Immature natural killer cell (primary cell): ENCODE results near the gene KLRB1. TPM values are rescaled to one million over a fixed set of nuclear protein-coding genes. Genes with fewer than 3 reads are reported as not detected.
A peak's percentile ranks its signal among the peaks of the same experiment; 100 is the strongest.
"Not testable (repeated sequence)": the region's sequence is repeated elsewhere in the genome, so short reads cannot be mapped to it uniquely, and the experiment has no call there.

Experiments
- DNase-seq, 3 donors: peaks; one replicate each; pipeline ENCODE4 v3.0.0; 2022; ENCODE audit warnings: mixed read lengths in 1 of 3
- H3K27ac Mint-ChIP-seq, 6 donors: one replicate each; pipeline ENCODE4 v1.8.0; 2020; ENCODE audit warnings: mixed read lengths in 6 of 6, mild to moderate bottlenecking in 5 of 6, inconsistent platforms in 4 of 6, moderate library complexity in 3 of 6
- H3K27me3 Mint-ChIP-seq, 3 donors: one replicate each; pipeline ENCODE4 v1.8.0; 2020 to 2021; ENCODE audit warnings: low read depth in 3 of 3, mild to moderate bottlenecking in 3 of 3, mixed read lengths in 3 of 3, moderate library complexity in 3 of 3, inconsistent platforms in 1 of 3
- H3K36me3 Mint-ChIP-seq, 3 donors: one replicate each; pipeline ENCODE4 v1.8.0; 2020; ENCODE audit warnings: mixed read lengths in 3 of 3, inconsistent platforms in 2 of 3, mild to moderate bottlenecking in 2 of 3
- H3K4me1 Mint-ChIP-seq, 2 donors: one replicate each; pipeline ENCODE4 v1.8.0; 2020; ENCODE audit warnings: inconsistent platforms in 2 of 2, mild to moderate bottlenecking in 2 of 2, mixed read lengths in 2 of 2, moderate library complexity in 1 of 2
- H3K4me3 Mint-ChIP-seq, 5 donors: one replicate each; pipeline ENCODE4 v1.8.0; 2020; ENCODE audit warnings: mild to moderate bottlenecking in 5 of 5, mixed read lengths in 5 of 5, inconsistent platforms in 3 of 5, moderate library complexity in 3 of 5
- H3K9me3 Mint-ChIP-seq, 6 donors: one replicate each; pipeline ENCODE4 v1.8.0; 2020; ENCODE audit warnings: mild to moderate bottlenecking in 6 of 6, mixed read lengths in 6 of 6, inconsistent platforms in 4 of 6, moderate library complexity in 3 of 6
- polyA plus RNA-seq, 3 donors: library from polyadenylated mRNA; unstranded; fragments of 300-500 nt; fragmentation: Illumina TruSeq; gene quantifications; one replicate each; pipeline ENCODE4 v1.2.3, GENCODE V29; 2021

The KLRB1 gene
- polyA plus RNA-seq, result 100 to 1,000 TPM; 303 to 351 (median 347) TPM

DNA sequence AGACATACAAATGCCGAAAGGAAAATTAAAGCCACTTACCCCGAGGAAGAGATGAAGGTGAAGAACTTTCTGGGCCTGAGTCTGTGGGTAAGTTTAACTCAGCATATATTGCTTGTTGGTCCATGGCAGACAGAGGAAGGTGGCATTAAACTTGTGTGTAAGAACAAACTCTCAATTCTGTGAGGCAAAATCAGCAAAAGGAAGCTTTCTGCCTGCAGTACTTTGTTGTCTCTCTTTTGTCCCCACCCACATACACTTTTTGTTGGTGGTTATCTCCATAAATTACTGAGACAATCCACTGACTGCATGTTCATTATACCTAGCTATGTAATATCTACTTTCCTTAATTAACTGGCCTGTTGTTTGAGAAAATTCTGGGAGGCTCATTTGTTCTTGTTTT is at the start of gene KLRB1:
TSS of gene KLRB1 (minus strand) at position 201 of the 400 bp plus-strand sequence. CDS start at position 124, 77 bp downstream.
- Mint-ChIP-seq H3K27ac (peak within 1 kb of the TSS; percentile 83 to 99 (median 98)), H3K9me3 (peaks cover 0 to 12% (median 2%) of the 10 kb centered on the region in 6 donors), H3K4me1 (peaks cover 70 to 92% of the 10 kb centered on the region in 2 donors), H3K4me3 (peak within 1 kb of the TSS; percentile 94 to 98 (median 97)), H3K27me3 (peaks cover 0 to 3% (median 1%) of the 10 kb centered on the region in 3 donors), H3K36me3 (peaks cover 3 to 23% (median 17%) of the 10 kb centered on the region in 3 donors)
- peak in 1 of 3 donors; percentile 15 for DNase-seq

DNA sequence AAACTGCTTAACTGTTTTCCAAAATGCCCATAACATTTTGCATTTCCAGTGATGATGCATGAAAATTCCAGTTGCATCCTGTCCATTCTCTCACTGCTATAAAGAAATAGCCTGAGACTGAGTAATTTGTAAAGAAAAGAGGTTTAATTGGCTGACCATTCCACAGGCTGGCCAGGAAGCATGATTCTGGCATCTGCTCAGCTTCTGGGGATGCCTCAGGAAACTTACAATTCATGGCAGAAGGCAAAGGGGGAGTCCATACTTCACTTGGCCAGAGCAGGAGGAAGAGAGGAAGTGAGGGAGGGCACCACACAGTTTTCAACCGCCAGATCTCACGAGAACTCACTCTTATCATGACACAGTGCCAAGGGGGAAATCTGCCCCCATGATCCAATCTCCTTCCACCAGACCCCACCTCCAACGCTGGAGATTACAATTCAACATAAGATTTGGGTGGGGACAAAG is 43.6 kb upstream of the KLRB1 start:
- peak; percentile 42 to 49 (median 48) for DNase-seq
- Mint-ChIP-seq H3K4me1 (peaks cover 64 to 74% of the 10 kb centered on the region in 2 donors), H3K36me3 (peaks cover 49 to 60% (median 55%) of the 10 kb centered on the region in 3 donors), H3K9me3 (peaks cover 0 to 5% (median under 1%) of the 10 kb centered on the region in 6 donors), H3K4me3 (peak overlapping the region; percentile 97 to 100 (median 99)), H3K27ac (peak overlapping the region; percentile 97 to 100 (median 97)), H3K27me3 (peaks cover 30 to 45% (median 42%) of the 10 kb centered on the region in 3 donors)

DNA sequence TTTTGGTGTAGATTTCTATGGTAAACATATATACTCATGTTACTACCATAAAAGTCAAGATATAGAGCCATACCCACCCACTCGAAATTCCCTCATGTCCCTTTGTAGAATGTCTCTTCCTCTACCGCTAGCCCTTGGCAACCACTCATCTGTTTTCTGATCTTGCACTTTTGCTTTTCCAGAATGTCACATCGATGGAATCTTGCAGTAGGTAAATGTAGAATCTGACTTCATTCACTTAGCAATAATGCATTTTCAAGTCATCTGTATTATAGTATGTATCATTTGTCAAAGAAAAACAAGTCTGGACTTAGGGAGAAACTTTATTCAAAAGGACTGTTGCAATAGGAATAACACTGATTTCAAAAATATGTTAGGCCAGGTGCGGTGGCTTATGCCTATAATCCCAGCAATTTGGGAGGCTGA is 42.4 kb upstream of the KLRB1 start:
- peak overlapping the region; percentile 97 to 100 (median 97) for H3K27ac Mint-ChIP-seq
- H3K9me3 Mint-ChIP-seq, result peaks cover 0 to 7% (median 2%) of the 10 kb centered on the region in 6 donors
- peaks cover 30 to 45% (median 42%) of the 10 kb centered on the region in 3 donors for H3K27me3 Mint-ChIP-seq
- peak overlapping the region; percentile 97 to 100 (median 99) for H3K4me3 Mint-ChIP-seq
- peaks cover 44 to 52% (median 51%) of the 10 kb centered on the region in 3 donors for H3K36me3 Mint-ChIP-seq
- peaks cover 64 to 74% of the 10 kb centered on the region in 2 donors for H3K4me1 Mint-ChIP-seq
- DNase-seq, result no peak

DNA sequence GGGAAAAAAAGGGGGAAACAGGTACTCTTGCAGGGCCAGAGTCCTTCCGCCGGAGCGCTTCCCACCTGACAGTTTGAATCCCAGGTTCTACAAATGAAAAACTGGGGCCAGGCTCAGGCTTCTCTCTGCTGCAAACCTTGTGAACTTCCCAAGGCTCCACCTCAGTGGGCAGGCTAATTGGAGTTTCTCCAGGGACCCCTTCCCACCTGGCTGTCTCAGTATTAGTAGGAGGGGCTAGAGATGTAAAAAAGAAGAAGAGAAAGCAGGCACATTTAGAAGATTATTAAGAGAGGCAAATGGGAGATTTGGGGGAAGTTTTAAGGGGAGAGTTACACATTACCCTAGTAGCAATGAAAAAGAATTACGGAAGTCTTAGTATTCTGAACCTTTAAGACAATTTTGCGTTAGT is 41.8 kb upstream of the KLRB1 start:
- Mint-ChIP-seq H3K36me3 (peaks cover 42 to 47% (median 47%) of the 10 kb centered on the region in 3 donors), H3K27me3 (peaks cover 30 to 45% (median 42%) of the 10 kb centered on the region in 3 donors), H3K4me3 (peak overlapping the region; percentile 97 to 100 (median 99)), H3K9me3 (peaks cover 0 to 9% (median 2%) of the 10 kb centered on the region in 6 donors), H3K4me1 (peaks cover 64 to 74% of the 10 kb centered on the region in 2 donors), H3K27ac (peak overlapping the region; percentile 97 to 100 (median 97))
- DNase-seq, result peak in 2 of 3 donors; percentile 25 to 27

DNA sequence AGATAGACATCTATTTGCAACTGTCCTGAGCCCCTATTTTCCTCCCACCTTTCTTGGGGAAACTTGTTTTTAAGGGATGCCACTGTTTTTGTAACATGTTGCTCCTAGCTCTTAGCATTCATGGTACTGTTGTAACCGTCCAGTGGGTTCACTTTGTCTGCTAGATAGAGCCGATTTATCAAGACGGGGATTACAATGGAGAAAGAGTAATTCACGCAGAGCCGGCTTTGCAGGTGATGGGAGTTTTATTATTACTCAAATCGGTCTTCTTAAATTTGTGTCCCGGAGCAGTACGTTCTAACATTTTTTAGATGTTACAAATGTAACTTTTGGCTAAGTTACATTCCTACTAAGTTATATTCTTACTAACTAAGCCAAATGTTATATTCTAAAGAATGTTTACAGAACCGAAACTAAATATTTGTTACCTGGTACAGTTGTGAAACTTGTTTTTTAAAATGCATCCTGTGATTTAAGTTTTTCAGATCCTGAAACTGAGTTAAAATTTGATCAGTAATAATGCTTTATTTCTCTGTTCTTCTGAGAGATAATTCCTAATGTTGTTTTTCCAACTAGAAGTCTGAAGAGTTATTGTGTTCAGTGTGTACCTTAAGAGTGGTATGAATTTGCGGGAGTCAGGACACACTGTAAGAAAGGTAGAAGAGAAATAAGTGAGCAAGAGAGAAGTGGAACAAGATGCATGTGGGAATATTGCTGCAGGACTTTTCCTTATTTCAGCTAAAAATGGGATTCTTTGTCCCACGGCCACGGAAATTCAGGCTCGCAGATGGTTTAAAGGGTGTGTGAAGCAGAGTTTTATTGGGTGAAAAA is 41.2 kb upstream of the KLRB1 start:
- peaks cover 0 to 9% (median 2%) of the 10 kb centered on the region in 6 donors for H3K9me3 Mint-ChIP-seq
- DNase-seq, result no peak

DNA sequence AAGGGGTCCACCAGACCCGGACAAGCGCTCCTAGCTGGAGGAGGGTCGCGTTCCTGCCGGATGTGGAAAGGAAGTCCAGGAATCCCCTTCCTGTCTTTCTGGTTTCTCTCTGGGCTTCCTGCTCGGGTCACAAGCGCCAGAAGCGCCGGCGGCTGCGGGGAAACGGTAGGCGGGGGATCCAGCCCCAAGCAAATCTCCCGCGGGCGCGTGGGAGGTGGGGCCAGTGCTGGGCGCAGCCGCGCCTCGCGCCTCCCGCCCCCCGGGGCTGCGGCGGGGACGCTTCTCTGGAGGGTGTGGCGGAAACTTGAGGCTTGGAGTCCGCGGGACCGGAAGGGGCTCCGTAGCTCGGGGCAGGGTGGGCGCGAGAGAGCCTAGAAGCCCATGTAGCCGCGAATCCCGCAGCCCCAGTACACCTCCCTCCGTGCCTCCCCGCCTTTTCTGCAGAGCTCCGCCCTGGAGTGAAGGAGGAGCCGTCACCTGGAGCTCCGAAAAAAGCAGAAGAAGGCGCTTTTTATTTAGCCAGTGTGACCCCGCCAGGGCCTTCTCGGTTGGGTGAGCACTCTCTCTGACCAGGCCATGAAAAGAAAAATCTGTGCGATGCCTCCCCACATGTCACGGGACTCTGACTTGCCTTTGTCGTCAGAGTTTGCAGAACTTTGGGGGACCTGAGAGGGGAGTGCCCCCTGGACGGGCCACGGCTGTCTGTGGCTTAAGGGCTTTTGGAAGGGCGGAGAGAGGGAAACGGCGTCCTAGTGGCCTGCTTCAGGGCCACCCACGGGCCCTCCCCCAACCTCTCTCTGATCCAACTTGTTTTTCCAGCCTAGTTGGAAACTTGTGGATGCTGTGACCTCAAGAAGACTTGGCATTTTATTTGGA is 40.3 kb upstream of the KLRB1 start:
- Mint-ChIP-seq H3K4me3 (peak overlapping the region; percentile 97 to 100 (median 99)), H3K36me3 (peaks cover 32 to 35% (median 35%) of the 10 kb centered on the region in 3 donors), H3K4me1 (peaks cover 63 to 74% of the 10 kb centered on the region in 2 donors), H3K27me3 (peaks cover 30 to 43% (median 42%) of the 10 kb centered on the region in 3 donors), H3K9me3 (peaks cover 0 to 9% (median 2%) of the 10 kb centered on the region in 6 donors), H3K27ac (peak overlapping the region; percentile 97 to 100 (median 97))
- DNase-seq, result peak; percentile 98

More for the DNA sequence above, 41.2 kb upstream of the KLRB1 start:
- Mint-ChIP-seq H3K4me1 (peaks cover 63 to 74% of the 10 kb centered on the region in 2 donors), H3K4me3 (peak overlapping the region; percentile 97 to 100 (median 99)), H3K36me3 (peaks cover 40 to 43% (median 43%) of the 10 kb centered on the region in 3 donors), H3K27me3 (peaks cover 30 to 43% (median 42%) of the 10 kb centered on the region in 3 donors), H3K27ac (peak overlapping the region; percentile 97 to 100 (median 97))

DNA sequence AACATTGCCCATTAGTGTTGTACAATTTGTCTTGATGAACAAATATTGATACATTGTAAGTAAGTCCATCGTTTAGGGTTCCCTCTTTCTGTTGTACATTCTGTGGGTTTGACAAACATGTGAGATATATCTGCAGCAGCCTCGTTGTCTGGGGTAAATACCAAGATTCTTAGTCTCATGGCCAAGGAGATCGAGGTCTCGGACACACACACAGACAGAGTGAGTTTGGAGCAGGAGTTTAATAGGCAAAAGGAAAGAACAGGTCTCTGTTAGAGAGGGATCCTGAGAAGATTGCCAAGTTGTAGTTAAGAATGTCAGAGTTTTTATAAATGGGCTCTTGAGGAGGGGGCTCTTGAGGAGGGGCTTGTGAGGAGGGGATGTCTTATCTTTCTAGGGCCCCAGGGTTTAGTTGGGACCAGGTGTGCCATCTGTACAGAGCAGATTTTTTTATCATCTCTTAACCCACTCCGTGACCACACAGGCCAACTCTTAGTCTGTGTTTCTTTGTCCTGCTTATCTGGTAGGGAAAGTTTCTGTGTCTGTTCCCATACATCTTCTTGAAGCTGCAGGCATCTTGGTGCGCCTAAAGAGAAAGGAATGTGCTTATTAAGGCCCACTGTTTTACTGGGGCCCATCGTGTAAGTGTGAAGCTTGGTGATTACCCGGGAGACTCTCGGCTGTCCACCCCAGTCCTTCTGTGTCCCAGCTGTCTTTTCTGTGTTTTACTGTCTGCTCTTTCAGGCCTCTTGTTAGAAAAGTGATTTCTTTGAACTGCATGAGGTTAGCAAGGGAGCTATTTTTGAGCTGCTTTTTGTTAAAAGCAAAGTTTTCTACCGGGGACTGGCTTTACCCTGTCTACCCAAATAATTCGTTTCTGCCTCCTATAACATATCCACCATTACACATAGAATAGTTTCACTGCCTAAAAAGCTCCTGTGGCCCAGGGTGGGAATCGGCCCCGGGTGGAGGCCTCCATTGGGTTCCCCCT is 39.4 kb upstream of the KLRB1 start:
- peaks cover 30 to 49% (median 45%) of the 10 kb centered on the region in 3 donors for H3K27me3 Mint-ChIP-seq
- peak overlapping the region; percentile 97 to 100 (median 97) for H3K27ac Mint-ChIP-seq
- peaks cover 0 to 9% (median 2%) of the 10 kb centered on the region in 6 donors for H3K9me3 Mint-ChIP-seq
- H3K4me1 Mint-ChIP-seq, result peaks cover 65 to 74% of the 10 kb centered on the region in 2 donors
- H3K4me3 Mint-ChIP-seq, result peak overlapping the region; percentile 97 to 100 (median 99)
- H3K36me3 Mint-ChIP-seq, result peaks cover 30 to 33% (median 32%) of the 10 kb centered on the region in 3 donors
- DNase-seq, result peak; percentile 14 to 31 (median 21)

DNA sequence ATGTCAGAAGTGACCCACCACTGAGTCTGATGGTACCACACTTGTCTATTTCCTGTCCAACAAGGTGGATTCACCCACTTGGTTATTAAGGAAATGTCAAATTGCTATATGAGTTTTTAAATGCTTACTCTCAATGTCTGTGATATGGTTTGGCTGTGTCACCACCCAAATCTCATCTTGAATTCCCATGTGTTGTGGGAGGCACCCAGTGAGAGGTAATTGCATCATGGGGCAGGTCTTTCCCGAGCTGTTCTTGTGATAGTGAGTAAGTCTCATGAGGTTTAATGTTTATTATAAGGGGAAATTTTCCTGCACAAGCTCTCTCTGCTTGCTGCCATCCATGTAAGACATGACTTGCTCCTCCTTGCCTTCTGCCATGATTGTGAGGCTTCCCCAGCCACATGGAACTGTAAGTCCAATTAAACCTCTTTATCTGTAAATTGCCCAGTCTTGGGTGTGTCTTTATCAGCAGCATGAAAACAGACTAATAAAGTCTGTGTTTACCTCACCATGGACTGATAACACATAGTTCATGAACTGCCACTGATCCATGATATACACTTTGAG is 37.4 kb upstream of the KLRB1 start:
- peaks cover 57 to 73% of the 10 kb centered on the region in 2 donors for H3K4me1 Mint-ChIP-seq
- H3K36me3 Mint-ChIP-seq, result peaks cover 22 to 28% (median 24%) of the 10 kb centered on the region in 3 donors
- peaks cover 21 to 35% (median 34%) of the 10 kb centered on the region in 3 donors for H3K27me3 Mint-ChIP-seq
- H3K27ac Mint-ChIP-seq, result peak overlapping the region; percentile 92 to 97 (median 94)
- peak overlapping the region; percentile 89 to 97 (median 94) for H3K4me3 Mint-ChIP-seq
- peak; percentile 31 to 38 (median 31) for DNase-seq
- H3K9me3 Mint-ChIP-seq, result not testable (repeated sequence)

DNA sequence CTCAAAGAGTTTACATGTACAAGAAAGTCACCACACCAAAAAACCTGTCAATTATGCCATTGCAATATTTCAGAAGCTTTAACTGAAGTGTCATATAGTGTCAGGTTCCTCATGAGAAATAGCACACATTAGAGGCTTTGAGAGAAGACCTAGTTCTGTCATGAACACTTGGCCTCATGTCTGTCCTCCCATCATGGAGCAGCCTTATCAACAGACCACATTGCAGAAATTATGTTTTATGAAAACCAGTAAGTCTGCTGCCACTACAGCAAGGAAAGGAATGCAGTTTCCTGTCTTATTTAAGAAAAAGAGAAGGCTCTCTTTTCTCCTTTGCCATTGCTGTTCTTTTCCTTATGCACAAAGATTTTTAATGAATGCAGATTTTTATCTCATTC is 35.5 kb upstream of the KLRB1 start:
- Mint-ChIP-seq H3K27me3 (peaks cover 7 to 17% (median 17%) of the 10 kb centered on the region in 3 donors), H3K4me3 (peak overlapping the region; percentile 89 to 97 (median 94)), H3K9me3 (peaks cover 0 to 4% (median under 1%) of the 10 kb centered on the region in 6 donors), H3K4me1 (peaks cover 61 to 83% of the 10 kb centered on the region in 2 donors), H3K36me3 (peaks cover 6 to 26% (median 6%) of the 10 kb centered on the region in 3 donors), H3K27ac (peak overlapping the region; percentile 92 to 97 (median 94))
- no peak for DNase-seq

DNA sequence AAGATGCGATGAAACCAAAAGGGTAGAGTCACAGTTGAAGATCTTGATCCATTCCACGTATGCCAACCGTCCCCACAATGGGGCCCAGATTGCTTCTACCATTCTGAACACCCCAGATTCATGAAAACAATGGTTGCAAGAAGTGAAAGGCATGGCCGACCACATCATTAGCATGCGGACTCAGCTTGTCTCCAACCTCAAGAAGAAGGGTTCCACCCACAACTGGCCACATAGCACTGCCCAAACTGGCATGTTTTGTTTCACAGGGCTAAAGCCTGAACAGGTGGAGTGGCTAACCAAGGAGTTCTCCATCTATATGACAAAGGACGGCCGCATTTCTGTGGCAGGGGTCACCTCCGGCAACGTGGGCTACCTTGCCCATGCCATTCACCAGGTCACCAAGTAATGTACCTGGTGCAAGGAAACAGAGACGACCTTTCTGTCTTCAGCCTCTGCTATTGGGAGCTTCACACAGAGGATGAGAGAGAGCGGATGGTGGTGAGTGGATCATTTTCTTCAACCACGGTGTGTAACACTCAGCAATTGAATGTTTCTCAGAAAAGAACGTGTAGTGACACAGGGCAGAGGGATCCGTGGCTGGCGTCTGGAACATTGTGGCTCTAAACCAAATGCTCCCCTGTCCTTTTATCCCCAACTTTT is 35.0 kb upstream of the KLRB1 start:
- Mint-ChIP-seq H3K27me3 (peaks cover 3 to 13% (median 12%) of the 10 kb centered on the region in 3 donors), H3K9me3 (peaks cover 0 to 4% (median under 1%) of the 10 kb centered on the region in 6 donors), H3K4me1 (peaks cover 62 to 86% of the 10 kb centered on the region in 2 donors), H3K36me3 (peaks cover 5 to 26% (median 5%) of the 10 kb centered on the region in 3 donors), H3K27ac (peak overlapping the region; percentile 92 to 97 (median 94)), H3K4me3 (peak overlapping the region; percentile 89 to 97 (median 94))
- DNase-seq, result peak; percentile 54 to 65 (median 65)

DNA sequence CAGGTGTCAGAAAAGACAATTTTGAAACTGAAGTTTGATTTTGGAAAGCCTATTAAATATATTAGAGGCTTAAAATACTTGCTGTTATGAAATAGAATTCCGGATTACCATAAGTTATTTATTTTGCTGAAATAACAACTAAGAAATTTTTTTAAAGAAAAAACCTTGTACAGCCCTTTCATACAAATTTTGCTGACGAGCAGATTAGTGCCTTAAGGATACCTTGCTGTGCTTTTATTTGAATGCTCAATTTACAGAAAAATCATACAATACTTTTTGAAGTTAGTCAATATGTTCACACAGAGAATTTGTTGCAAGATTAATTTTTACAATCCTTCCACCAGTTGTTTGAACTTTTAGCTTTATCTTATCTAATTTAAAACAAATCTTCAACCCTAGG is 32.3 kb upstream of the KLRB1 start:
- H3K4me1 Mint-ChIP-seq, result peaks cover 47 to 72% of the 10 kb centered on the region in 2 donors
- no peak overlapping the region for H3K27ac Mint-ChIP-seq
- no peak for DNase-seq
- H3K9me3 Mint-ChIP-seq, result peaks cover 0 to under 1% (median 0%) of the 10 kb centered on the region in 6 donors
- H3K27me3 Mint-ChIP-seq, result peaks cover 0 to 6% (median 4%) of the 10 kb centered on the region in 3 donors
- H3K36me3 Mint-ChIP-seq, result peaks cover under 1 to 26% (median under 1%) of the 10 kb centered on the region in 3 donors
- no peak overlapping the region for H3K4me3 Mint-ChIP-seq
